Measurements from ENCODE around the gene SYTL3.

Gene SYTL3

GRCh38 chr6:158735009-158735408, 85.2 kb downstream of the SYTL3 start:
- no peak for DNase-seq

- no peak for DNase-seq
These were observed 87.3 kb downstream of the SYTL3 start for GRCh38 chr6:158737082-158737709.

GRCh38 chr6:158737710-158738615, 88.1 kb downstream of the SYTL3 start:
- no peak for DNase-seq

- no peak for DNase-seq
These were observed 89.8 kb downstream of the SYTL3 start for GRCh38 chr6:158739673-158740072.

- DNase-seq, result no peak
These were observed 93.3 kb downstream of the SYTL3 start for GRCh38 chr6:158743033-158743651.

- no peak for DNase-seq
These were observed 95.2 kb downstream of the SYTL3 start for GRCh38 chr6:158744986-158745430.

GRCh38 chr6:158751224-158751623, 101.4 kb downstream of the SYTL3 start:
- no peak for DNase-seq

- DNase-seq, result no peak
These were observed 102.1 kb downstream of the SYTL3 start for GRCh38 chr6:158751921-158752320.

GRCh38 chr6:158752613-158753012, 102.8 kb downstream of the SYTL3 start:
- peak; percentile 91 to 95 for DNase-seq

GRCh38 chr6:158753811-158754210, 104.0 kb downstream of the SYTL3 start:
- no peak for DNase-seq

- DNase-seq, result no peak
These were observed 104.9 kb downstream of the SYTL3 start for GRCh38 chr6:158754738-158755137.

- DNase-seq, result no peak
These were observed 105.8 kb downstream of the SYTL3 start for GRCh38 chr6:158755636-158756035.

- no peak for DNase-seq
These were observed 106.3 kb downstream of the SYTL3 start for GRCh38 chr6:158756126-158756525.

GRCh38 chr6:158756977-158757752, 107.3 kb downstream of the SYTL3 start:
- no peak for DNase-seq

- no peak for DNase-seq
These were observed 107.9 kb downstream of the SYTL3 start for GRCh38 chr6:158757753-158758090.

- no peak for DNase-seq
These were observed 108.6 kb downstream of the SYTL3 start for GRCh38 chr6:158758451-158758860.

GRCh38 chr6:158758941-158759479, 109.2 kb downstream of the SYTL3 start:
- DNase-seq, result no peak

- no peak for DNase-seq
These were observed 110.2 kb downstream of the SYTL3 start for GRCh38 chr6:158759966-158760617.

- DNase-seq, result no peak
These were observed 110.9 kb downstream of the SYTL3 start for GRCh38 chr6:158760618-158761250.

- DNase-seq, result no peak
These were observed 111.9 kb downstream of the SYTL3 start for GRCh38 chr6:158761746-158762145.

GRCh38 chr6:158762787-158763433, 113.1 kb downstream of the SYTL3 start:
- DNase-seq, result no peak
